Stimulated activated CD8-positive, alpha-beta memory T cell treated with anti-CD3 and anti-CD28 coated beads, Interleukin-7, amount 100 ng/mL, for 1 hour (primary cell): ENCODE measurements around the gene KRTAP12-1.
"Not testable (repeated sequence)": the region's sequence is repeated elsewhere in the genome, so short reads cannot be mapped to it uniquely, and the experiment has no call there.

ENCODE experiments used
- DNase-seq, 2 donors: peaks; one replicate each; pipeline ENCODE4 v3.0.0-alpha.2; 2020; ENCODE audit warnings: low read depth in 2 of 2

The KRTAP12-1 gene

GRCh38 chr21:44644878-44645277 lies 37.1 kb downstream of the KRTAP12-1 start:
- DNase-seq, result no peak

DNA sequence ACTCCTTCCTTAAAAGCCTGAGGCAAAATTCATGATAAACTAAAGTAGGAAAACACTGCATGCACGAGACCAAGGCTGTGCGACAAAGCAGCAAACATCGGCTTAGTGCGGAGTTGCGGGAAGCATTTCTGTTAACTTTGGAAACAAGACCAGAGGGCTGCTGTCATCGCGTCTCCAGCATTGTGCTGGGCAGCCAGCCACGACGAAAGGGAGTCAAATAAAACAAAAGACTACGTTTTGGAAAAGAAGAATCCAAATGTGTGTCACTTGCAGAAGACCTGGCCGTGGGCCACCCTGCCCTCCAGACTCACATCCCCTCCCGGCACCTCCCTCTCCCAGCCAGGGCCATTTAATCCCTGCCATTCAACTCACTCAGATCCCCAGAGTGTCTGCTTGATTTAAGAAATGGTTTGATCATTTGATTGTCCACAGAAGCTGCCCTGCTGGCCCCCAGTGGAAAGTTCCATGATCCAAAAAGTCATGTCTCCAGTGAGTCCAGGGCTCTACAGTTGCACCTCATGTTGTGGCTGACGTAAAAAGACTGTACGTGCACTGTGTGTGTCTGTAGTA lies 38.1 kb downstream of the KRTAP12-1 start:
- DNase-seq, result no peak

DNA sequence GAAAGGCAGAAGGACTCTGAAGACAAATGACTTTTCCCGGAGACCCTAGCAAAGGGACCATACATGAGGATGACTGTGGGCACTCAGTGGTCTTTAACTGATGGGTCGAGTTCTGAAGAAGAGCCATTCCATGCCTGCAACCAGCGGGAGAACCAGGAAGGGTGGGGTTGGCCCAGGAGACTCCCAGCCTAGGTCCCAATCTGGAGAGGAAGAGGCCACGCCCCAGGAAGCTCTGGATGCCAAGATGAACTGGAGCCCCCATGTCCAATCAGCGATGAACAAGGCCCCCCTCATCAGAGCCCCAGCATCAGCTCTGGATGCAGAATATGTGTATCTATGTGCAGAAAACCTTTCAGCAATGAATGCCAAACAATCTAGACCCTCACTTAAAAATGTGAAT lies 41.2 kb downstream of the KRTAP12-1 start:
- DNase-seq, result no peak

GRCh38 chr21:44639331-44639655 lies 42.7 kb downstream of the KRTAP12-1 start:
- no peak for DNase-seq

GRCh38 chr21:44638506-44639330 lies 43.2 kb downstream of the KRTAP12-1 start:
- not testable (repeated sequence) for DNase-seq

DNA sequence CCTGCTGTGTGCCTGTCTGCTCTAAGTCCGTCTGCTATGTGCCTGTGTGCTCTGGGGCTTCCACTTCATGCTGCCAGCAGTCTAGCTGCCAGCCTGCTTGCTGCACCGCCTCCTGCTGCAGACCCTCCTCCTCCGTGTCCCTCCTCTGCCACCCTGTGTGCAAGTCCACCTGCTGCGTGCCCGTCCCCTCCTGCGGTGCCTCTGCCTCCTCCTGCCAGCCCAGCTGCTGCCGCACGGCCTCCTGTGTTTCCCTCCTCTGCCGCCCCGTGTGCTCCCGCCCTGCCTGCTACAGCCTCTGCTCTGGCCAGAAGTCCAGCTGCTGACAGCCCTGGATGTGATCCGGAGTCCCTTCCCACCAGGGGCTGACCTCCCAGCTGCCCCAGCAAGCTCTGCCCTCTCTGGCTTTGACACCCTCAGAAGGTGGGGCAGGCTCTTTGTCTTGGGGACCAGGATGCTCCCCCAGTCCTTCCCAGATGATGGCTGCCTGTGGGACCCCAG lies 44.1 kb downstream of the KRTAP12-1 start:
- DNase-seq, result not testable (repeated sequence)

- DNase-seq, result no peak
These were observed 44.7 kb downstream of the KRTAP12-1 start, which contains the start of gene KRTAP10-10 for GRCh38 chr21:44637018-44637850. Gene KRTAP10-10, plus strand, starts transcription at chr21:44637356. Its CDS starts 62 bp downstream, at chr21:44637418.

- DNase-seq, result no peak
These were observed 45.5 kb downstream of the KRTAP12-1 start for GRCh38 chr21:44636209-44637017.

- no peak for DNase-seq
These were observed 49.9 kb downstream of the KRTAP12-1 start for GRCh38 chr21:44632067-44632466.
